GM08714 (cell line): ENCODE results near the gene PLCB3.

Source experiments
- H3K4me3 ChIP-seq: fragments of 200-500 bp; sonication (Bioruptor generic); 2 replicates; pipeline ENCODE4 v1.5.1; 2014; ENCODE audit warnings: mild to moderate bottlenecking, low read length, inconsistent platforms
- ZNF274 ChIP-seq: IDR thresholded peaks from 2 replicates; pipeline ENCODE4 v1.6.1; 2012; ENCODE audit warnings: mild to moderate bottlenecking, low read depth, low read length

The PLCB3 gene

DNA sequence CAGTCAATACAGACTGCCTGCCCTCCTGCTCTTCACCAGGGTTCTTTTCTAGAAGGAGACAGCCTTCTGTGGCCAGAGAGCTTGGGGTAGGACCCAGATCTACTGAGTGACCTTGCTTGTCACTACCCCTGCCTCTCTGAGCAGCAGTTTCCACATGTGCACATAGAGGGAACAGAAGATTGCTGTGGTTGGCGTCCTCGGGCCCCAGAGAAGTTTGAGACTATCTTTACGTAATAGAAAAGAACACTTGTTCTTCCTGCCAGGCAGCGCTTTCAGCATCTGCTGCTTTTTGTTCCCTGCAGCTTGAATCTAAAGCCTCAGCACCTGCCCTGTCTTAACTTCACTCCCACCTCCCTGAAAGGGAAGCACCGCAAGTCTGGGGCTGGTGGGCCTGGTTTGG, 12.3 kb upstream of the PLCB3 start:
- no peak overlapping the region for H3K4me3 ChIP-seq
- TF ChIP-seq ZNF274, result no peak

DNA sequence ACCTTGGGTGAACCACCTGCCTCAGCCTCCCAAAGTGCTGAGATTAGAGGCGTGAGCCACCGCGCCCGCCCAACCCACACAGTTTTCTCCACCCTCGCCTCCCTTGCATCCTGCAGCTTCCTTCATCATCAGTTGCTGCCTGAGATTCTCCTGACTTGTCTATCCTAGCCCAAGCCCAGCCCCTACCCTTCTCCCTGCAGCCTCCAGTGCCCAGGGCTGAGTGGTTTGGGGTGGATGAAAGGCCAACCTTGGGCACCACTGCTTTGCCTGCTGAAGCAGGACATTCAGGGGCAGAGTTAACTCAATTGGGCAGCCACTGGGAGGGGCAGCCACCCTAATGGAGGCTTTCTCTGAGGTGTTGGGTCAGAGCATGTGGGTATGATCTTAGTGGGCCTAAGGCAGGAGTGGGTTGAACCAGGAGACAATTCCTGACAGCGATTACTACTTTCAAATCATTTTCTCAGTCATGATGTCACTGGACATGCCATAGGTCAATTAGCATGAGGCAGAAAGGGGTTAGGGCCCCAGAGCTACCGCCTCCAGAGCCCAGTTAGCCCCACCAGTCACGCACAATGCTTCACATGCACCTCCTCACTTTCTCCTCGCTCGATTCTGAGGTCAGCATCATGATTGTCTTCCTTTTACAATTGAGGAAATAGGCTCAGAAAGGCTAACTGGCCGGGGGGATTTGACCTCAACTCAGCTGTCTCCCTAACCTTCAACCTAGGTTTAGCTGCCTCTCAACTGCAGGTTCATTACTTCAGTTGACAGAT, 11.5 kb upstream of the PLCB3 start:
- peak overlapping the region; percentile 60; the same call in 1 of the 2 replicates for H3K4me3 ChIP-seq

DNA sequence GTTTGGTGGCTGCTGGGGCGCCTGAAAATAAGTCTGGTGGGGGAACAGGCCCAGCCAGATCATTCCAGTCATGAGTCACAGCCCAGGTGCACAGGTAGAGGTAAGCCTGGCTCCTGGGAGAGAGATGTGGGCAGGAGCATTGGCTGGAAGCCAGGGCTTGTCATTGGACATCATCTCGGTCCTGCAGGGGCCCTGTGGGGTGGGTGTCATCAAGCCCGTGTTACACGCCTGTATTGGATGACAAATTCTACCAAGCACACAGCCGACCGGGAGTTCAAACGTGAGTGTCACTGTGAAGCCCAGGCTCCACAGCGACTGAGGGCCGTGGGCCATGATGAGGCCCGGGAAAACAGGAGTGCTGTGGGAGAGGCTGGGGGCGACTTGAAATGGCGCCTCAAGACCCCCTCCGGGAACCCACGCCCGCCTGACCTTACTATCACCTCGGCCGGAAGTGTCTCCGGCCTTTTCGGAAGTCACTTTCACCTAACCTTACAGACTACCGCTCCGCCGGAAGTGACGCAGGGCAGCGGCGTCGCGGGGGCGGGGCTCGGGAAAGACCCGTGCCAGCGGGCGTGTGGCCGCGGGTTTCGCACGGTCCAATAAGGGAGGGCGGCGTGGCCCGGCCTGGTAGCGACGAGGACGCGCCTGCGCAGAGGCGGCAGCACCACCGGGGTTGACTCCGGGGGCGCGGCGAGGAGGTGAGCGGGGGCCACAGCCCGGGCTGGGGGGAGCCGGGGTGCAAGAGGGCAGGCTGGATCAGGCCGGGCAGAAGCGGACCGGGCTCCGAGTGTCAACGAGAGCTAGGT, 10.7 kb upstream of the PLCB3 start, which contains the start of gene FKBP2:
Gene FKBP2 (plus strand): TSS at position 661 of the 806 bp plus-strand sequence. CDS start 1,293 bp downstream, outside the sequence.
- peak within 1 kb of the TSS; percentile 78 for H3K4me3 ChIP-seq
- no peak for TF ChIP-seq ZNF274

More for the DNA sequence above, 11.5 kb upstream of the PLCB3 start:
- no peak for TF ChIP-seq ZNF274

GRCh38 chr11:64241241-64241490, 10.2 kb upstream of the PLCB3 start:
- TF ChIP-seq ZNF274, result no peak
- H3K4me3 ChIP-seq, result peak overlapping the region; percentile 60; the same call in 1 of the 2 replicates

DNA sequence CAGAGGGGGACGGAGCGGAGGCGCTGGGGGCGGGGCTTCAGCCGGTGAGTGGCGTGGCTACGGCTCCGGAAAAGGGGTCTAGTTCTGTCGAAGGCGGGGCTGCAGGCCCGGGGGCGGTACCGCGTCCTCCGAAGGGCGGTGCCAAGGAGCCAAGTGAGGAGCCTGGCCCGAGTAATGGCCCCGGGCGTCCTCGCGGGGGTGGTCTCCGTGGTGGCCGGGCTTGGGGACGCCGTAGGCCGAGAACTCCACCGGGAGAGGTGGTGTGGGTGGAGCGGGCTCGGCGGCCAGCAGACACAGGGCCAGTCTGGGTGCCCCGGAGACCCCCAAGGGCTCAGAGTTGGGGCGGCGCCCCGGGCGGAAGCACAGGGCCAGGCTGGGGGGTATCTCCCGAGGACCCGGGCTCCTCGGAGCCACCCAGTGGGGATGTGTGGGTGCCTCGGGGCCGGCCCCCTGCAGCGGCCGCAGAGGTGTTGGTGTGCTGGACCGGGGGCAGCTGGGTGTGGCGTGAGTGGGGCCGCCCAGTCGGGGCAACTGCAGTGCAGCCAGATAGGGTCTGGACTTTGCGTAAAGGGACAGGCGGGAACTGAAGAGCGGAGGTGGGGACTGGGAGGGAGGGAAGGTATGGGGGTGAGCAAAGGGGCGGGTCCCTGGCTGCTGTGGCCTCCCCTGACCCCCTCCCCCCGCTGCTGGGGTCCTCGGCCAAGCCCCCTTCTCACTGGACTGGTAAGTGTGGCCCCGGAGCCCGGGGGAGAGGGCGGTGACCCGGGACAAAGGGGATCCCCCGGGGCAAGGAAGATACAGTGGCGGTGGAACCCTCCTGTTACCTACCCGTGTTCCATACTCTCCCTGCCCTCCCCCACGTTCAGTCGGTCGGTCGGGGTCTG, 9.6 kb upstream of the PLCB3 start:
- H3K4me3 ChIP-seq, result peak overlapping the region; percentile 78
- TF ChIP-seq ZNF274, result no peak

DNA sequence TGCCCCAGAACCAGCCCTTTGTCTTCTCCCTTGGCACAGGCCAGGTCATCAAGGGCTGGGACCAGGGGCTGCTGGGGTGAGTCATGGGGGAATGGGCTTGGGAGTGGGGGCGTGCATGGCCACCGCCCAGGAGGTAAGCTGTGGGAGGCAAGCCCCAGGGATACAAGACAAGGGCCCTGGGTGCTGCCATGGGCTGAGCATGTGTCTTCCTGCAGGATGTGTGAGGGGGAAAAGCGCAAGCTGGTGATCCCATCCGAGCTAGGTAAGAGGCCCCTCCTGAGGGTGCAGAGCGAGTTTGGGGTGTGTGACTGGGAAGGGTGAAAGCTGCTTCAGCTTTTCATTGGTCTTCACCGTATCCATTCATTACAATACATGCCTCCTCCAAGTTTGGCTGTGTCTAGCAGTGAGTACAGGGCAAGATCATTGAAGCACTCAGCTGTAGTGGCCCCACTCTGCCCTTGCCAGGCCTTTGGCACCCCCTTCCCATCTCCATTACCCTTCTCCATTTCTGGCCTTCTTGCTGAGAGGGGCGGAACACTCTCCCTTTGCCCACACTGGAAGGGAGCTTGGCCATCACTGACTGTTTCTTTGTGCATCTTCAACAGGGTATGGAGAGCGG, 8.0 kb upstream of the PLCB3 start:
- no peak overlapping the region for H3K4me3 ChIP-seq
- TF ChIP-seq ZNF274, result no peak

DNA sequence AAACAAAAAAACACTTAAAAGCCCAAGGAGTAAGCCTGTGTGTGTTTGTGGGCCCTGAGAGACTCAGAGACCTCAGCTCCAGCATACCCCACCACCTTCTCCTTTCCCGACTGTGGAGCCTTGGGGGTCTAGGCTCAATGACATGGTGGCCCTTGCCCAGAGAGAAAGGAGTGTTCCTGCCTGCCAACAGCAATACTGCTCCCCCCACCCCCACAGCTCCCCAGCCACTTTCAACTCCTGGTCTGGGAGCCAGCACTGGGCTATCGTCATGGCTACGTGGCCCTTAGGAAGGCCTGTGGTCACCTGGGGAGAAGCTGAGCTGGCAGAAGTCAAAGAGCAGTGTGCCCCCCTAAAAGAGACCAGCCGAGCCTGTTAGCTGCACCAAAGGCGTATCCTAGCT, 7.2 kb upstream of the PLCB3 start:
- TF ChIP-seq ZNF274, result no peak
- no peak overlapping the region for H3K4me3 ChIP-seq

GRCh38 chr11:64244966-64245365, 6.4 kb upstream of the PLCB3 start:
- H3K4me3 ChIP-seq, result peak overlapping the region; percentile 72; the same call in 1 of the 2 replicates
- TF ChIP-seq ZNF274, result no peak

DNA sequence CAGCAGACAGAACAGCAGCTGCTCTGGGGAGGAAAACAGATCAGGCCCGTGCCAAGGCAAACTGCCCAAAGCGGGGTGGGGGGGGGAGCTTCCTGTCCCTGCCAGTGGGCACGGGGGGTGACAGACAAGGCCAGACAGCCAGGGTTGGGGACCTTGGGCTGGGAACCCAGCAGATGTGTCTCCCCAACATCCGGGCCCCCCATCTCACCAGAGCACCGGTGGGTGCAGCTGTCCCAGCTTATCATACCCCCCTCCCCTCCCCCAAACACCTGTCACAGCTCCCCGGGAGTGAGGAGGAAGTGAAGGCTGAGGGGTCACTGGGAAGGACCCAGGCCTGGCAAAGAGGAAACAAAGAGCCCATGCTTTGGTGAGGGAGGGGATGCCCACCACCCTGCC, 5.9 kb upstream of the PLCB3 start:
- no peak for TF ChIP-seq ZNF274
- peak overlapping the region; percentile 72; the same call in 1 of the 2 replicates for H3K4me3 ChIP-seq

DNA sequence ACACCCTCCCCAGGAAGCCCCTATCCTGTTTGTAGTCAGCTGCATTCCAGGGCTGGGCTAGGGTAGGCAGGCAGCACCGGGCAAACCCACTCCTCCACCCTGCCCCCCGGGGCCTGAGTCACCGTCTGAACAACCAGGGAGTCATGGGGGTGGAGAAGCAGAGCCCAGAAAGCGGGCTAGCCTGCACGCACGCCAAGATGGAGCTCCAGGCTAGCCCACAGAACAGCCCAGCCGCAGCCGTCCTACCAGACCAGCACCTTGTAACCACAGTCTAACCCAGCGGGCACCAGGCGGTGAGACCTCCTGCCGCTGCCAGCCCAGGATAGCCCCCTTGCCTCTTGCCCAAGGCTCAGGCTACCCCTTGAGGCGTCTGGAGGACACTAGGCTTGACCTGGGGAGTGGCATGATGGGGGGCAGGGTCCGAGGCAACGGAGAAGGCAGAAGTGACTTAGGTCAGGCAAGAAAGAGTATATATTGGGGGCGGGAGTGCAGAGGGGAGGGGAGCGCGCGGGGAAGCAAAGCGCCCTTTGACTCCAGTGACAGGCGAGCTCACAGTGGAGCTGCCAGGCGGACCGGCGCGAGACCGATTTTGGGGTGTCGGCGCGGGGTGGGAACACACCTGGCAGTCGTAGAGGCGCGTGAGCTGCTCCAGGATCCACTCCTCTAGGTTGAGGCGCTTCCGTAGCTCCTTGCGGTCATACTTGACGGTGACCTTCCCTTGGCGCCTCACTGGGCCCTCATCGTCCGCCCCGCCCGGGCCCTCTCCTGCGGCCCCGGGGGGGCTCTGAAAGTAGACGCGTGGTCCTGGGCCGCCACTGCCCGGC, 5.3 kb upstream of the PLCB3 start:
- TF ChIP-seq ZNF274, result no peak
- peak overlapping the region; percentile 72 for H3K4me3 ChIP-seq

GRCh38 chr11:64246621-64246870, 4.8 kb upstream of the PLCB3 start:
- peak overlapping the region; percentile 72; the same call in 1 of the 2 replicates for H3K4me3 ChIP-seq

DNA sequence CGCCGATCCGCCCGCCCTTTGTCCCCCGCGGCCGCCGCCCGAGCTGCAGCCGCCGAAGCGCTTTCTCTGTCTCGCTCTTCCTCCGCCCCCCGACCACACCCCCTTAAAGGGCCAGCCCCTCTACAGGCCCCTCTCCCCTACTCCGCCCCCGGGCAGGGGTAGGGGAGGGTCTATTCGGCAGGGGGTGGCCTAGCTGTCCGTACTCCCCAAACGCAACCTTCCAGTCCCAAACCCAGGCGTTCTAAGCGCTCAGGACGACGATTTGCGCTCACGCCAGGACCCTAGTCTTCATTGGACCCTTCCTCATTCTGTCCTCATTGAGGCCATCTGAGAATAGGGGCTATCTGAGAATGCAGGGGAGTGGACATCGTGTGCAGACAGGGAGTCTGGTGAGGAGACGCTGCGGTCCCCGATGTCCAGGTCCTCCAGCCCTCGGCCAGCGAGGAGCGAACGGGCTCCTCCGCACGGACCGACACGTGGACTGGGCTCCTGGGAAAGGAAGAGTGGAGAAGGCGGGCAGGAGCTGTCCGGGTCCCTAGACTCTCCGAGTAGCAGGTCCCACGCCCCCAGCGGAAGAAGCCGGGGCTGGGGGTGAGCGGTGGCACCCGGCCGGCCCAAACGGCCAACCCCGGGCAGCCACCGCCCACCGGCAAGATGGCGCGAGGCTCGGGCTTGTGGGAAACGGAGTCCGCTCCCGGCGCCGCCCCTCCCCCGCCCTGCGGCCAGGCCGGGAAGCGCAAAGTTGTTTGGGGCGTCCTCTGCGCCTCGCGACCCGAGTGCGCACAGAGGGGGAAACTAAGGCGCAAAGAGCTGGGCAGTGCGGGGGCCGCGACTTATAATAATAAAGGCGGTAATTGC, 4.2 kb upstream of the PLCB3 start, which contains the start of gene PPP1R14B:
Gene PPP1R14B (minus strand): TSS at position 73 of the 858 bp plus-strand sequence. CDS start 270 bp downstream, outside the sequence.
- no peak for TF ChIP-seq ZNF274

More for the DNA sequence above, 4.2 kb upstream of the PLCB3 start, which contains the start of gene PPP1R14B:
- H3K4me3 ChIP-seq, result peak within 1 kb of the TSS; percentile 72
